Measurements from ENCODE around the gene ACSF3. TPM values are rescaled to one million over a fixed set of nuclear protein-coding genes. Genes with fewer than 3 reads are reported as not detected.

The ACSF3 gene
- total and polyA plus RNA-seq, 4 experiments from 2014 or later: 30.4 to 71.2 (median 50.0) TPM

DNA sequence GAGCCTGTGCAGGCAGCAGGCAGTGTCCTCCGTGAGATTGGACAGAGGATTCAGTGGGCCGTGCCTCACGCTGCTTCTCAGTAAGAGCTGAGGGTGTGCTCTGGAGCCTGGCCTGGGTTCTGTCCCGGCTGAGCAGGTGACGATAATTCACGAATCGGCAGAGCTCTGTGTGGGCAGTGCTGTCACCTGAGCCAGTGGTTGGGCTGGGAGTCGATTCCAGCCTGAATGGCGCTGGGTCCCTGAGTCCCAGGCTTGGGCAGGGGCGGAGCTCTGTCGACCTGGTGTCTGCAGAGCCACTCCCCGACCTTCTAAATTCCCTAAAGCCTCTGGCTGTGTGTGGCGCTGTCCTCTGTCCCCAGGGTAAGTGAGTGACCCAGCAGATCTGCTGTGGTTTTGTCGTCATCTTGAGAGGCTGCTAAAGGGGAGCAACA is 8.4 kb downstream of the ACSF3 start:
- H3K4me3 Mint-ChIP-seq: peak overlapping the region in 2 of 8 donors; percentile 27 to 43
- peaks cover 32% of the 10 kb centered on the region for H3K4me1 ChIP-seq (ENCODE audit: insufficient read depth, low read length)
- ChIA-PET POLR2A (ENCODE audit: partially characterized antibody) (interaction anchor here (2.2 kb wide), 1 partner anchor 8 kb away, joined by 8 read pairs; the partner anchor contains the start of gene ACSF3), CTCF (ENCODE audit: partially characterized antibody) (no interaction called here)
- peaks cover 25 to 63% (median 29%) of the 10 kb centered on the region in 4 donors for H3K4me1 Mint-ChIP-seq
- no peak overlapping the region for H3K27ac ChIP-seq (ENCODE audit: low read depth, low read length)
- H3K36me3 ChIP-seq (ENCODE audit: insufficient read depth, low read length): peaks cover 51% of the 10 kb centered on the region
- H3K4me3 ChIP-seq (ENCODE audit: low read length in 2 of 2): no peak overlapping the region
- no peaks in the 10 kb centered on the region for H3K9me3 ChIP-seq (ENCODE audit: control insufficient read depth in 1 of 2, low read length in 2 of 2)
- intact Hi-C loops (cut with micrococcal nuclease): no loop called here
- DNase-seq: no peak
- H3K36me3 Mint-ChIP-seq: peaks cover 34 to 60% of the 10 kb centered on the region in 2 donors
- H3K27me3 ChIP-seq (ENCODE audit: insufficient read depth, low read length): no peaks in the 10 kb centered on the region
- H3K27ac Mint-ChIP-seq: peak overlapping the region in 4 of 7 donors; percentile 13 to 80 (median 55)
- no peaks in the 10 kb centered on the region for H3K27me3 Mint-ChIP-seq
- no peaks in the 10 kb centered on the region for H3K9me3 Mint-ChIP-seq

DNA sequence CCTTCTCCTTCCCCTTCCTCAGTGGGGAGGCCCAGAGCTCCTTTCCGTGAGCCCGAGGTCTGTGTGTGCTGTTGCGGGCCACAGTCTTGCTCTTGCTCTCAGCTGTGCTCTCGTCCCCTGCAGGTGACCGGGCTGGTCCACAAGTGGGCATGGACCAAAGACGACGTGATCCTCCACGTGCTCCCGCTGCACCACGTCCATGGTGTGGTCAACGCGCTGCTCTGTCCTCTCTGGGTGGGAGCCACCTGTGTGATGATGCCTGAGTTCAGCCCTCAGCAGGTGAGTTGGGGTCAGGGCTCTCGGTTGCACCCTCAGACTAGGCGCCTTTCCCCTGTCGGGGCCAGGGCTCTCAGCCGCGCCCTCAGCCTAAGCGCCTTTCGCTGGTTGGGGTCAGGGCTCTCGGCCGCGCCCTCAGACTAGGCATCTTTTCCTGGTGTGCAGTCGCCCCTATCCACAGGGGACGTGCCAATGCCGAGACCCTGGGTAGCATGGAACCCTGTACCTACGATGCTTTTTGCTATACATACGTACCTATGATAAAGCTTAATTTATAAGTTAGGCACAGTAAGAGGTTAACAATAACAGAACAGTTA is 8.9 kb downstream of the ACSF3 start:
- Histone ChIP-seq H3K36me3 (ENCODE audit: insufficient read depth, low read length) (peaks cover 51% of the 10 kb centered on the region), H3K4me3 (ENCODE audit: low read length in 2 of 2) (no peak overlapping the region), H3K4me1 (ENCODE audit: insufficient read depth, low read length) (peaks cover 27% of the 10 kb centered on the region), H3K9me3 (ENCODE audit: control insufficient read depth in 1 of 2, low read length in 2 of 2) (no peaks in the 10 kb centered on the region), H3K27ac (ENCODE audit: low read depth, low read length) (no peak overlapping the region), H3K27me3 (ENCODE audit: insufficient read depth, low read length) (no peaks in the 10 kb centered on the region)
- POLR2A ChIA-PET (ENCODE audit: partially characterized antibody): interaction anchor here (2.2 kb wide), 1 partner anchor 9 kb away, joined by 8 read pairs; the partner anchor contains the start of gene ACSF3
- Mint-ChIP-seq H3K27me3 (no peaks in the 10 kb centered on the region), H3K4me1 (peaks cover 20 to 58% (median 23%) of the 10 kb centered on the region in 4 donors), H3K27ac (peak overlapping the region in 2 of 7 donors; percentile 22 to 80), H3K9me3 (no peaks in the 10 kb centered on the region), H3K4me3 (no peak overlapping the region), H3K36me3 (peaks cover 39 to 61% of the 10 kb centered on the region in 2 donors)
- intact Hi-C loops (cut with micrococcal nuclease): no loop called here
- no peak for DNase-seq
- CTCF ChIA-PET (ENCODE audit: partially characterized antibody): no interaction called here

DNA sequence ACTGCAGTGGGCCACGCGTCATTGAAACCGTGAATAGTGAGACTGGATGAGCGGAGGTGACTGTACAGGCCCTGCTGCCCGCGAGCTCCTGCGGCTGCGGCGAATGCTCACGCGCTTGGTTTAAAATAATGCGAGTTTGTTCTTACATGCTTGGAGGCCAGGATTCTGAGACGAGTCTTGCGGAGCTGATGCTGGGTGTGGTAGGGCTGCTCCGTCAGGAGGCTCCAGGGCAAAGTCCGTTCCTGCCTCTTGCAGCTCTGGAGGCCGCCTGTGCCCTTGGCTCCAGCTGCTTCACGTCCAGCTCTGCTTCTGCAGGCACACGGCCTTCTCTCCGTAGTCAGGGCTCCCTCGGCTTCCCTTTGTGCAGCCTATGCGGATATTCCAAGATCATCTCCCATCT is 9.5 kb downstream of the ACSF3 start:
- POLR2A ChIA-PET (ENCODE audit: partially characterized antibody): interaction anchor here (0.5 to 2.2 kb wide), 3 partner anchors 9 to 84 kb away, joined by 3 to 8 read pairs (median 4); partner anchors contain the start of gene ACSF3
- peaks cover 21% of the 10 kb centered on the region for H3K4me1 ChIP-seq (ENCODE audit: insufficient read depth, low read length)
- intact Hi-C loops (cut with micrococcal nuclease): no loop called here
- H3K27ac ChIP-seq (ENCODE audit: low read depth, low read length): no peak overlapping the region
- Mint-ChIP-seq H3K4me3 (no peak overlapping the region), H3K9me3 (no peaks in the 10 kb centered on the region), H3K4me1 (peaks cover 17 to 52% (median 18%) of the 10 kb centered on the region in 4 donors), H3K27ac (peak overlapping the region in 3 of 7 donors; percentile 1 to 54 (median 35)), H3K36me3 (peaks cover 43 to 67% of the 10 kb centered on the region in 2 donors), H3K27me3 (no peaks in the 10 kb centered on the region)
- CTCF ChIA-PET (ENCODE audit: partially characterized antibody): no interaction called here
- no peak for DNase-seq
- H3K27me3 ChIP-seq (ENCODE audit: insufficient read depth, low read length): no peaks in the 10 kb centered on the region
- no peak overlapping the region for H3K4me3 ChIP-seq (ENCODE audit: low read length in 2 of 2)
- no peaks in the 10 kb centered on the region for H3K9me3 ChIP-seq (ENCODE audit: control insufficient read depth in 1 of 2, low read length in 2 of 2)
- peaks cover 53% of the 10 kb centered on the region for H3K36me3 ChIP-seq (ENCODE audit: insufficient read depth, low read length)

DNA sequence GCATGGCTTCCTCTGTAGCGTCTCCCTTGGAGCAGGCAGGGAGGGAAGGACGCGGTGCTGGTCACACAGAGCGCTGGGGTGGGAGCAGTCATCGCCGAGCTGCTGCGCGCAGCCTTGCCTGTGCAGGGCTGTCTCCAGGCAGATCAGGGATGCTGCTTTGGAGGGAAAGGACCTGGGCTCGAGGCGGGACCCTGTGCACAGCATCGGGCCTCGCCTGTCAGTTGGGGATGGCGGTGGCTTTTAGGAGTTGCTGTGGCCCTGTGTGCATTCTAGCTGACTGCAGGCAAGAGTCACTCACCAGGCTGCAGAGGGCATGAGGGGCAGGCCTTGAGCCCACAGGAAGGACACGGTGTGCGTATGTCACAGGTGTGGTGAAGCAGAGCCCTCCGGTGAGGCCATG is 10.1 kb downstream of the ACSF3 start:
- peaks cover 12 to 46% (median 14%) of the 10 kb centered on the region in 4 donors for H3K4me1 Mint-ChIP-seq
- H3K36me3 Mint-ChIP-seq: peaks cover 49 to 73% of the 10 kb centered on the region in 2 donors
- no peak overlapping the region for H3K4me3 ChIP-seq (ENCODE audit: low read length in 2 of 2)
- CTCF ChIA-PET (ENCODE audit: partially characterized antibody): no interaction called here
- no peak overlapping the region for H3K27ac Mint-ChIP-seq
- H3K36me3 ChIP-seq (ENCODE audit: insufficient read depth, low read length): peaks cover 53% of the 10 kb centered on the region
- H3K27me3 Mint-ChIP-seq: no peaks in the 10 kb centered on the region
- H3K27me3 ChIP-seq (ENCODE audit: insufficient read depth, low read length): no peaks in the 10 kb centered on the region
- no peaks in the 10 kb centered on the region for H3K9me3 Mint-ChIP-seq
- H3K9me3 ChIP-seq (ENCODE audit: control insufficient read depth in 1 of 2, low read length in 2 of 2): no peaks in the 10 kb centered on the region
- intact Hi-C loops (cut with micrococcal nuclease): no loop called here
- no peak overlapping the region for H3K4me3 Mint-ChIP-seq
- peaks cover 15% of the 10 kb centered on the region for H3K4me1 ChIP-seq (ENCODE audit: insufficient read depth, low read length)
- no peak overlapping the region for H3K27ac ChIP-seq (ENCODE audit: low read depth, low read length)
- no peak for DNase-seq
- POLR2A ChIA-PET (ENCODE audit: partially characterized antibody): interaction anchor here (1.1 to 2.2 kb wide), 2 partner anchors 10 to 12 kb away, joined by 4 to 8 read pairs; partner anchors contain the start of gene ACSF3

DNA sequence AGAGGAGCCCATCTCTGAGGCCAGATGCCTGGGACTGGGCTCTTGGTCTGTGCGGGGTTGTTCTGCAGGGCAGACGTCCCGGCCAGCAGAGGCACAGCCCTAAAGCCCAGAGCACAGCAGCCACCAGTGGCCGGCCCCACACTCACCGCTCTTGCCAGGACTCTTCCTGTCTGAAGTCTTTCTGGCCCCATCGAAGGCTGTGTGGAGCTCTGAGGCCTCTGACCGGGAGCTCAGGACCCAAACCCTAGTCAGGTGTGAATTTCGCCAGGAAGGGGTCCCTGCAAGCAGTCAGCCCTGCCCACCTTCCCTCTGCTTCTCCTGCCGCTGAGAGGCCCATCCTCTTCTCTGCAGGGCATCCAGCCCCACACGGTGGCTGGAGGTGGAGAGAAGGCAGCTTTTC is 10.7 kb downstream of the ACSF3 start:
- Histone ChIP-seq H3K4me3 (ENCODE audit: low read length in 2 of 2) (no peak overlapping the region), H3K4me1 (ENCODE audit: insufficient read depth, low read length) (peaks cover 10% of the 10 kb centered on the region), H3K9me3 (ENCODE audit: control insufficient read depth in 1 of 2, low read length in 2 of 2) (no peaks in the 10 kb centered on the region), H3K27me3 (ENCODE audit: insufficient read depth, low read length) (no peaks in the 10 kb centered on the region), H3K36me3 (ENCODE audit: insufficient read depth, low read length) (peaks cover 53% of the 10 kb centered on the region), H3K27ac (ENCODE audit: low read depth, low read length) (no peak overlapping the region)
- no peak for DNase-seq
- Mint-ChIP-seq H3K4me1 (peaks cover 9 to 41% (median 13%) of the 10 kb centered on the region in 4 donors), H3K4me3 (no peak overlapping the region), H3K9me3 (no peaks in the 10 kb centered on the region), H3K36me3 (peaks cover 47 to 72% of the 10 kb centered on the region in 2 donors), H3K27me3 (no peaks in the 10 kb centered on the region), H3K27ac (no peak overlapping the region)
- ChIA-PET POLR2A (ENCODE audit: partially characterized antibody) (interaction anchor here (0.8 to 1.2 kb wide), 2 partner anchors 10 to 11 kb away, joined by 3 to 5 read pairs; no protein-coding TSS in a partner anchor), CTCF (ENCODE audit: partially characterized antibody) (no interaction called here)
- intact Hi-C loops (cut with micrococcal nuclease): no loop called here

DNA sequence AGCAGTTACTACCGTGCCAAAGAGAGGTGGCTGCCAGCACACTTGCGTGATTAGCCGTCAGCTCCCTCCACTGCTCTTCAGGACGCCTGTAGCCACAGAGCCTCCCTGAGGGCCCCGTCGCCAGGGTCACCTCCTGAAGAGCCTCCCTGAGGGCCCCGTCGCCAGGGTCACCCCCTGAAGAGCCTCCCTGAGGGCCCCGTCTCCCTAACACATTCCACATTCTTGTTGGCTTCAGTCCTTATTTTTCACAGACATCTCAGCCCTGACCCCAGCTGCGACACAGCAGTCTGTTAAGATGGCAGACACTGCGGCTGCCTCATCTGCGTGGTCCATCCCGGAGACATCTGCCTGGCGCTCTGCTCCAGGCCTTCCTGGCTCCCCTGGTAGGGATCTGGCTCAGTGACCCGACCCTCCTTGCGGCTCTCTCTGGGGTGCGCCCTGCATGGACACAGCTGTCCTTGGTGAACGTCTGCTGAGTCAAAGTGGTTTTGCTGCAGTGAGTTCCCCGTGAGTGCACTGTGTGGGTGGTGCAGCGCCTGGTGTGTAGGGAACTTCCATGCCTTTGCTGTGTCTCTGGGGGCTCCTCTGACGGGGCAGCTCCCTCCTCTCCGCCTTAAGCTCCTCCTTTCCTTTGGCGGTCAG is 11.4 kb downstream of the ACSF3 start:
- no peak for DNase-seq
- Histone ChIP-seq H3K4me1 (ENCODE audit: insufficient read depth, low read length) (peaks cover 3% of the 10 kb centered on the region), H3K9me3 (ENCODE audit: control insufficient read depth in 1 of 2, low read length in 2 of 2) (no peaks in the 10 kb centered on the region), H3K27me3 (ENCODE audit: insufficient read depth, low read length) (no peaks in the 10 kb centered on the region), H3K36me3 (ENCODE audit: insufficient read depth, low read length) (peaks cover 53% of the 10 kb centered on the region), H3K27ac (ENCODE audit: low read depth, low read length) (no peak overlapping the region), H3K4me3 (ENCODE audit: low read length in 2 of 2) (no peak overlapping the region)
- Mint-ChIP-seq H3K9me3 (no peaks in the 10 kb centered on the region), H3K27ac (peak overlapping the region in 3 of 7 donors; percentile 66 to 85 (median 72)), H3K4me3 (no peak overlapping the region), H3K4me1 (peaks cover 5 to 33% (median 10%) of the 10 kb centered on the region in 4 donors), H3K27me3 (no peaks in the 10 kb centered on the region), H3K36me3 (peaks cover 47 to 70% of the 10 kb centered on the region in 2 donors)
- ChIA-PET POLR2A (ENCODE audit: partially characterized antibody) (interaction anchor here (0.8 to 1.3 kb wide), 3 partner anchors 10 to 11 kb away, joined by 3 to 5 read pairs (median 3); partner anchors contain the start of gene ACSF3), CTCF (ENCODE audit: partially characterized antibody) (no interaction called here)
- intact Hi-C loops (cut with micrococcal nuclease): no loop called here

DNA sequence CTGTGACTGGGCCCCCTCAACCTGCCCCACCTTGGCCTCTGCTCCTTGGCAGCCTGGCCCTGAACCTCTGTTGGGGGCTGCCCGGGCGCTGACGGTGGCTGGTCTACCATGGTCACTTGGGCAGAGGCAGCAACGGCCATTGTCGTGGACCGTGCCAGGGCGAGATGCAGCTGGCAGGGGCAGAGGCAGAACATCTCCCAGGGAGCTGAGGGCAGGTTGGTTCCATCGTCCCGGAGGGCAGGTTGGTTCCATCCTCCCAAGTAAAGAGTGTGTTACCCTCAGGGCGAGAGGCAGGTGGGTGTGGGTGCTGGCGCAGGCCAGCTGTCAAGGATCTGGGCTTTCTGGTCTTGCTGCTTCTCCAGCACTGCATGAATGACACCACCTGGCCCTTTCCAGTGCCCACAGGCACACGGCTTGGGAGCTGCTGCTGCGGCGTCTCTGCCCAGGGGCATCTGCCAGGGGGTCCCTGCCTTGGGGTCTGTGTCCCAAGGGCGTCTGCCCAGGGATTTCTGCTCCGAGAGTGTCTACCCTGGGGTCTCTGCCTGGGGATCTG is 12.0 kb downstream of the ACSF3 start:
- CTCF ChIA-PET (ENCODE audit: partially characterized antibody): no interaction called here
- Mint-ChIP-seq H3K27me3 (no peaks in the 10 kb centered on the region), H3K36me3 (peaks cover 45 to 69% of the 10 kb centered on the region in 2 donors), H3K4me3 (no peak overlapping the region), H3K9me3 (no peaks in the 10 kb centered on the region), H3K27ac (peak overlapping the region in 2 of 7 donors; percentile 66 to 85), H3K4me1 (peaks cover 5 to 27% (median 8%) of the 10 kb centered on the region in 4 donors)
- Histone ChIP-seq H3K36me3 (ENCODE audit: insufficient read depth, low read length) (peaks cover 52% of the 10 kb centered on the region), H3K4me3 (ENCODE audit: low read length in 2 of 2) (no peak overlapping the region), H3K4me1 (ENCODE audit: insufficient read depth, low read length) (peaks cover 3% of the 10 kb centered on the region), H3K27ac (ENCODE audit: low read depth, low read length) (no peak overlapping the region), H3K9me3 (ENCODE audit: control insufficient read depth in 1 of 2, low read length in 2 of 2) (no peaks in the 10 kb centered on the region), H3K27me3 (ENCODE audit: insufficient read depth, low read length) (no peaks in the 10 kb centered on the region)
- POLR2A ChIA-PET (ENCODE audit: partially characterized antibody): interaction anchor here (1.2 to 1.3 kb wide), 2 partner anchors 10 to 12 kb away, joined by 3 to 5 read pairs; partner anchors contain the start of gene ACSF3
- no peak for DNase-seq
- intact Hi-C loops (cut with micrococcal nuclease): no loop called here

Data from CD4-positive, alpha-beta memory T cell (primary cell).